ENCODE data around the gene SYT7. TPM values are rescaled to one million over a fixed set of nuclear protein-coding genes. Genes with fewer than 3 reads are reported as not detected.

The SYT7 gene
- total and polyA plus RNA-seq, 2 of the 8 experiments (the other 6 are each of a cell fraction or from before 2014, with no cell fraction given) = 9.6 to 10.5 TPM

GRCh38 chr11:61484541-61484940 is 96.3 kb downstream of the SYT7 start (continued):
- TF ChIP-seq, protein P1, sequence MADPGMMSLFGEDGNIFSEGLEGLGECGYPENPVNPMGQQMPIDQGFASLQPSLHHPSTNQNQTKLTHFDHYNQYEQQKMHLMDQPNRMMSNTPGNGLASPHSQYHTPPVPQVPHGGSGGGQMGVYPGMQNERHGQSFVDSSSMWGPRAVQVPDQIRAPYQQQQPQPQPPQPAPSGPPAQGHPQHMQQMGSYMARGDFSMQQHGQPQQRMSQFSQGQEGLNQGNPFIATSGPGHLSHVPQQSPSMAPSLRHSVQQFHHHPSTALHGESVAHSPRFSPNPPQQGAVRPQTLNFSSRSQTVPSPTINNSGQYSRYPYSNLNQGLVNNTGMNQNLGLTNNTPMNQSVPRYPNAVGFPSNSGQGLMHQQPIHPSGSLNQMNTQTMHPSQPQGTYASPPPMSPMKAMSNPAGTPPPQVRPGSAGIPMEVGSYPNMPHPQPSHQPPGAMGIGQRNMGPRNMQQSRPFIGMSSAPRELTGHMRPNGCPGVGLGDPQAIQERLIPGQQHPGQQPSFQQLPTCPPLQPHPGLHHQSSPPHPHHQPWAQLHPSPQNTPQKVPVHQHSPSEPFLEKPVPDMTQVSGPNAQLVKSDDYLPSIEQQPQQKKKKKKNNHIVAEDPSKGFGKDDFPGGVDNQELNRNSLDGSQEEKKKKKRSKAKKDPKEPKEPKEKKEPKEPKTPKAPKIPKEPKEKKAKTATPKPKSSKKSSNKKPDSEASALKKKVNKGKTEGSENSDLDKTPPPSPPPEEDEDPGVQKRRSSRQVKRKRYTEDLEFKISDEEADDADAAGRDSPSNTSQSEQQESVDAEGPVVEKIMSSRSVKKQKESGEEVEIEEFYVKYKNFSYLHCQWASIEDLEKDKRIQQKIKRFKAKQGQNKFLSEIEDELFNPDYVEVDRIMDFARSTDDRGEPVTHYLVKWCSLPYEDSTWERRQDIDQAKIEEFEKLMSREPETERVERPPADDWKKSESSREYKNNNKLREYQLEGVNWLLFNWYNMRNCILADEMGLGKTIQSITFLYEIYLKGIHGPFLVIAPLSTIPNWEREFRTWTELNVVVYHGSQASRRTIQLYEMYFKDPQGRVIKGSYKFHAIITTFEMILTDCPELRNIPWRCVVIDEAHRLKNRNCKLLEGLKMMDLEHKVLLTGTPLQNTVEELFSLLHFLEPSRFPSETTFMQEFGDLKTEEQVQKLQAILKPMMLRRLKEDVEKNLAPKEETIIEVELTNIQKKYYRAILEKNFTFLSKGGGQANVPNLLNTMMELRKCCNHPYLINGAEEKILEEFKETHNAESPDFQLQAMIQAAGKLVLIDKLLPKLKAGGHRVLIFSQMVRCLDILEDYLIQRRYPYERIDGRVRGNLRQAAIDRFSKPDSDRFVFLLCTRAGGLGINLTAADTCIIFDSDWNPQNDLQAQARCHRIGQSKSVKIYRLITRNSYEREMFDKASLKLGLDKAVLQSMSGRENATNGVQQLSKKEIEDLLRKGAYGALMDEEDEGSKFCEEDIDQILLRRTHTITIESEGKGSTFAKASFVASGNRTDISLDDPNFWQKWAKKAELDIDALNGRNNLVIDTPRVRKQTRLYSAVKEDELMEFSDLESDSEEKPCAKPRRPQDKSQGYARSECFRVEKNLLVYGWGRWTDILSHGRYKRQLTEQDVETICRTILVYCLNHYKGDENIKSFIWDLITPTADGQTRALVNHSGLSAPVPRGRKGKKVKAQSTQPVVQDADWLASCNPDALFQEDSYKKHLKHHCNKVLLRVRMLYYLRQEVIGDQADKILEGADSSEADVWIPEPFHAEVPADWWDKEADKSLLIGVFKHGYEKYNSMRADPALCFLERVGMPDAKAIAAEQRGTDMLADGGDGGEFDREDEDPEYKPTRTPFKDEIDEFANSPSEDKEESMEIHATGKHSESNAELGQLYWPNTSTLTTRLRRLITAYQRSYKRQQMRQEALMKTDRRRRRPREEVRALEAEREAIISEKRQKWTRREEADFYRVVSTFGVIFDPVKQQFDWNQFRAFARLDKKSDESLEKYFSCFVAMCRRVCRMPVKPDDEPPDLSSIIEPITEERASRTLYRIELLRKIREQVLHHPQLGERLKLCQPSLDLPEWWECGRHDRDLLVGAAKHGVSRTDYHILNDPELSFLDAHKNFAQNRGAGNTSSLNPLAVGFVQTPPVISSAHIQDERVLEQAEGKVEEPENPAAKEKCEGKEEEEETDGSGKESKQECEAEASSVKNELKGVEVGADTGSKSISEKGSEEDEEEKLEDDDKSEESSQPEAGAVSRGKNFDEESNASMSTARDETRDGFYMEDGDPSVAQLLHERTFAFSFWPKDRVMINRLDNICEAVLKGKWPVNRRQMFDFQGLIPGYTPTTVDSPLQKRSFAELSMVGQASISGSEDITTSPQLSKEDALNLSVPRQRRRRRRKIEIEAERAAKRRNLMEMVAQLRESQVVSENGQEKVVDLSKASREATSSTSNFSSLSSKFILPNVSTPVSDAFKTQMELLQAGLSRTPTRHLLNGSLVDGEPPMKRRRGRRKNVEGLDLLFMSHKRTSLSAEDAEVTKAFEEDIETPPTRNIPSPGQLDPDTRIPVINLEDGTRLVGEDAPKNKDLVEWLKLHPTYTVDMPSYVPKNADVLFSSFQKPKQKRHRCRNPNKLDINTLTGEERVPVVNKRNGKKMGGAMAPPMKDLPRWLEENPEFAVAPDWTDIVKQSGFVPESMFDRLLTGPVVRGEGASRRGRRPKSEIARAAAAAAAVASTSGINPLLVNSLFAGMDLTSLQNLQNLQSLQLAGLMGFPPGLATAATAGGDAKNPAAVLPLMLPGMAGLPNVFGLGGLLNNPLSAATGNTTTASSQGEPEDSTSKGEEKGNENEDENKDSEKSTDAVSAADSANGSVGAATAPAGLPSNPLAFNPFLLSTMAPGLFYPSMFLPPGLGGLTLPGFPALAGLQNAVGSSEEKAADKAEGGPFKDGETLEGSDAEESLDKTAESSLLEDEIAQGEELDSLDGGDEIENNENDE (IDR thresholded peaks at IDR 0.05; ENCODE audit: insufficient replicate concordance, low read length) = no peak
- no peak for TF ChIP-seq TBP (IDR thresholded peaks at IDR 0.05; ENCODE audit: low read depth, low read length)
- no peak for TF ChIP-seq RAD21 (IDR thresholded peaks at IDR 0.05 in 1 of 2, conservative IDR thresholded peaks at IDR 0.05 in 1 of 2; ENCODE audit: low read depth in 2 of 2, low read length in 2 of 2)
- TF ChIP-seq, protein P2, sequence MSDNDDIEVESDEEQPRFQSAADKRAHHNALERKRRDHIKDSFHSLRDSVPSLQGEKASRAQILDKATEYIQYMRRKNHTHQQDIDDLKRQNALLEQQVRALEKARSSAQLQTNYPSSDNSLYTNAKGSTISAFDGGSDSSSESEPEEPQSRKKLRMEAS (IDR thresholded peaks at IDR 0.05) = no peak
- TF ChIP-seq BCL11A (IDR thresholded peaks at IDR 0.05; ENCODE audit: low read depth in 2 of 2, low read length in 2 of 2) = no peak
- TF ChIP-seq RNF2 (IDR thresholded peaks at IDR 0.05; ENCODE audit: borderline replicate concordance, low read depth, low read length, missing control alignments, poor library complexity, severe bottlenecking) = no peak
- no peak for TF ChIP-seq RXRA (IDR thresholded peaks at IDR 0.05; ENCODE audit: insufficient read depth, low read depth, low read length)
- no peak for TF ChIP-seq TEAD4 (IDR thresholded peaks at IDR 0.05; ENCODE audit: low read depth, low read length)
- no peak for TF ChIP-seq JUN (IDR thresholded peaks at IDR 0.05; ENCODE audit: low read depth, low read length)
- no peak for TF ChIP-seq USF2 (IDR thresholded peaks at IDR 0.05; ENCODE audit: low read length)

Data from H1 (cell line).